Kidney epithelial cell (primary cell): ENCODE results near the gene TAS1R2. TPM values are rescaled to one million over a fixed set of nuclear protein-coding genes. Genes with fewer than 3 reads are reported as not detected.

ENCODE experiments used
- DNase-seq: peaks from one replicate; pipeline ENCODE4 v3.0.0-alpha.2; 2010; ENCODE audit warnings: low read depth
- H3K27me3 ChIP-seq: 2 replicates; pipeline ENCODE4 v1.6.0; 2011; ENCODE audit warnings: low read length; ENCODE audit not compliant: control insufficient read depth, insufficient read depth
- H3K36me3 ChIP-seq: 2 replicates; pipeline ENCODE4 v1.5.1; 2011; ENCODE audit warnings: low read length; ENCODE audit not compliant: control insufficient read depth, insufficient read depth
- H3K4me3 ChIP-seq: 2 replicates; pipeline ENCODE4 v1.5.1; 2011; ENCODE audit warnings: low read depth, mild to moderate bottlenecking, control low read depth, low read length
- CTCF ChIP-seq: IDR thresholded peaks from 2 replicates; pipeline ENCODE4 v1.5.1; 2011; ENCODE audit warnings: mild to moderate bottlenecking, moderate library complexity, low read length, control low read depth, inconsistent platforms; ENCODE audit not compliant: insufficient read depth, poor library complexity, severe bottlenecking
- total RNA-seq: library from RNA; depleted of rRNA; stranded (reverse); fragments of >200 nt; gene quantifications from 2 replicates; pipeline ENCODE4 v1.2.3, GENCODE V29; 2015

TAS1R2 gene
- total RNA-seq, 1 donor from 2014 or later, result not detected

- no peak overlapping the region for H3K4me3 ChIP-seq
- no peaks in the 10 kb centered on the region for H3K36me3 ChIP-seq
- TF ChIP-seq CTCF, result no peak
- no peak for DNase-seq
- no peaks in the 10 kb centered on the region for H3K27me3 ChIP-seq
Measured at GRCh38 chr1:18831656-18832055, 27.8 kb downstream of the TAS1R2 start.

DNA sequence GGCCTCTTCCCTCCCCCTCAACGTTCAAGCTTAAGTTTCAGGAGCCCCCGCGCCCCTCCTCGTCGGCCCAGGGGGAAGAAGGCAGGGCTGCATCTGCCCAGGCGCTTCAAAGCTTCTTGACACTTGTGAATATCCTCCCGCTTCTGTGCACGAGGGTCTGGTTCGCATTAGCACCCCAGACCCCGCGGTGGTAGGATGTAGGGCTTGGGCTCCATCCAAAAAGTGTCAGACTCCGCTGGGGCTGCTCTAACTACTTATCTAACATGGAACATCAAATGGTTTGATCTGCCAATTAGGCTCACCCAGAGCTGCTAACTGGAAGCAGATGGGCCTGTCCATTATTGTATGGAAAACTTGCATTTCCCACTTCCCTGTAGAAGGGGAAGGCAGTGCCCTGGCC lies 28.9 kb downstream of the TAS1R2 start:
- H3K36me3 ChIP-seq, result no peaks in the 10 kb centered on the region

GRCh38 chr1:18829671-18830070 lies 29.8 kb downstream of the TAS1R2 start:
- TF ChIP-seq CTCF, result no peak
- no peaks in the 10 kb centered on the region for H3K36me3 ChIP-seq
- H3K27me3 ChIP-seq, result no peaks in the 10 kb centered on the region
- DNase-seq, result no peak
- H3K4me3 ChIP-seq, result no peak overlapping the region

More for the DNA sequence above, 28.9 kb downstream of the TAS1R2 start:
- Histone ChIP-seq H3K27me3 (no peaks in the 10 kb centered on the region), H3K4me3 (no peak overlapping the region)
- no peak for DNase-seq
- TF ChIP-seq CTCF, result no peak

DNA sequence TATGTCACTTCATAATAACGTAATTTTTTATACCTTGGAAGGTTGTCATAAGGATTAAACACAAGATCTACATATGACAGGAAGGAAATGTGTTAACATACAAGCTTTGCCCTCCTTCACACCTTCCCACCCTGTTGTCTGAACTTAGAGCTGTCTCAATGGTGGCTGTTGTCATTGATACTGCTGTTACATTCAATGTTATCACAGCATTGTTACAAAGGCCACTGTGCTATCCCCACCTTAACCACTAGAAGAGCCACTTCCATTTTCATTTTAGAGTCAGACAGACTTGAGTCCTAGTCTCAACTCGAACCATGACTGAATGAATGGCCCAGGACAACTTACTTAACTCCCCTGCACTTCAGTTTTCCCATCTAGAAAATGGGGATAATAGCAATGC lies 31.2 kb downstream of the TAS1R2 start:
- no peak overlapping the region for H3K4me3 ChIP-seq
- DNase-seq, result no peak
- no peak for TF ChIP-seq CTCF

GRCh38 chr1:18823438-18823837 lies 36.0 kb downstream of the TAS1R2 start:
- TF ChIP-seq CTCF, result no peak
- DNase-seq, result no peak
- Histone ChIP-seq H3K27me3 (peaks cover 15% of the 10 kb centered on the region), H3K4me3 (no peak overlapping the region), H3K36me3 (no peaks in the 10 kb centered on the region)

More for the DNA sequence above, 31.2 kb downstream of the TAS1R2 start:
- H3K36me3 ChIP-seq, result no peaks in the 10 kb centered on the region
- H3K27me3 ChIP-seq, result no peaks in the 10 kb centered on the region
